NOMO-1 (cell line): ENCODE measurements around the gene LZTS2.

ENCODE experiments used
- DNase-seq, 2 experiments: peaks; one replicate each; lab custom pipeline; 2025; ENCODE audit not compliant: unreplicated experiment in 2 of 2; lab: John Stamatoyannopoulos, UW

Gene LZTS2

GRCh38 chr10:101047961-101048892 is 48.6 kb downstream of the LZTS2 start:
- DNase-seq, result no peak

GRCh38 chr10:101050208-101051069 is 50.8 kb downstream of the LZTS2 start:
- DNase-seq, result peak; percentile 48 to 59

GRCh38 chr10:101052285-101052684 is 52.7 kb downstream of the LZTS2 start:
- no peak for DNase-seq

GRCh38 chr10:101053516-101053915 is 53.9 kb downstream of the LZTS2 start:
- DNase-seq, result no peak

- no peak for DNase-seq
Measured at GRCh38 chr10:101054351-101054750, 54.7 kb downstream of the LZTS2 start.

GRCh38 chr10:101054876-101055275 is 55.3 kb downstream of the LZTS2 start:
- no peak for DNase-seq

GRCh38 chr10:101055411-101055810 is 55.8 kb downstream of the LZTS2 start:
- DNase-seq, result no peak

- no peak for DNase-seq
Measured at GRCh38 chr10:101056365-101057151, 57.0 kb downstream of the LZTS2 start.
